Panc1 (cell line): ENCODE data around the gene RASSF7. TPM values are rescaled to one million over a fixed set of nuclear protein-coding genes. Genes with fewer than 3 reads are reported as not detected.

ENCODE experiments used
- ATAC-seq: fragments of 200-7000 bp; cut with Tn5 transposase; 2 replicates; pipeline ENCODE4 v1.9.1; 2020; ENCODE audit warnings: mild to moderate bottlenecking, moderate library complexity
- BruUV-seq: library from RNA; stranded (reverse); fragments of 400-500 nt; replicated peaks from 2 replicates; lab custom pipeline; 2021; lab: Mats Ljungman, UMichigan
- CTCF ChIA-PET: fragments of 300-600 bp; sonication (Branson Sonifier 250); formaldehyde crosslinking; loops from one replicate; lab custom pipeline; 2022; ENCODE audit warnings: antibody characterized with exemption; lab: Charles Lee
- POLR2A ChIA-PET: fragments of 300-600 bp; sonication (Branson Sonifier 250); formaldehyde crosslinking; loops from one replicate; lab custom pipeline; 2022; ENCODE audit warnings: antibody characterized with exemption; lab: Charles Lee
- DNase-seq: peaks from one replicate; pipeline ENCODE4 v3.0.0-alpha.2; 2010; ENCODE audit warnings: low read depth, low spot score
- H3K27ac ChIP-seq: 2 replicates; pipeline ENCODE4 v1.5.1; 2011; ENCODE audit warnings: mild to moderate bottlenecking, low read length, inconsistent platforms
- H3K27me3 ChIP-seq: fragments of 200-500 bp; sonication (Bioruptor generic); 2 replicates; pipeline ENCODE4 v1.6.0; 2014; ENCODE audit warnings: low read length, inconsistent platforms; ENCODE audit not compliant: control insufficient read depth, insufficient read depth
- H3K36me3 ChIP-seq: fragments of 200-500 bp; sonication (Bioruptor generic); 2 replicates; pipeline ENCODE4 v1.5.1; 2014; ENCODE audit warnings: inconsistent platforms, mild to moderate bottlenecking, low read length, moderate library complexity; ENCODE audit not compliant: control insufficient read depth, insufficient read depth
- H3K4me1 ChIP-seq: 2 replicates; pipeline ENCODE4 v1.5.1; 2011; ENCODE audit warnings: inconsistent platforms, mild to moderate bottlenecking, low read length, moderate library complexity; ENCODE audit not compliant: control insufficient read depth, insufficient read depth
- H3K4me3 ChIP-seq, 2 experiments: 2 replicates each; pipeline ENCODE4 v1.5.1; 2011 to 2012; ENCODE audit warnings: low read depth in 2 of 2, low read length in 2 of 2, mild to moderate bottlenecking in 2 of 2, inconsistent platforms in 1 of 2, moderate library complexity in 1 of 2
- H3K9me3 ChIP-seq: fragments of 200-500 bp; sonication (Bioruptor generic); 2 replicates; pipeline ENCODE4 v1.5.1; 2014; ENCODE audit warnings: low read depth, mild to moderate bottlenecking, inconsistent platforms, low read length, moderate library complexity; ENCODE audit not compliant: control insufficient read depth, insufficient read depth
- POLR2AphosphoS5 ChIP-seq: IDR thresholded peaks from 2 replicates; pipeline ENCODE4 v1.6.1; 2012; ENCODE audit warnings: mild to moderate bottlenecking, low read depth, low read length, moderate library complexity
- SIN3A ChIP-seq: IDR thresholded peaks from 2 replicates; pipeline ENCODE4 v1.6.1; 2012; ENCODE audit warnings: low read depth, mild to moderate bottlenecking, low read length, moderate library complexity, borderline replicate concordance; ENCODE audit not compliant: insufficient read depth
- TCF7L2 ChIP-seq: IDR thresholded peaks from 2 replicates; pipeline ENCODE4 v1.6.1; 2011; ENCODE audit warnings: mild to moderate bottlenecking, low read depth, low read length, inconsistent platforms
- in situ Hi-C: cut with HindIII; loops from 2 replicates; pipeline ENCODE4 v1.10.0; 2016; ENCODE audit warnings: low sequenced_read_pairs, low pct_unique_long_range_greater_than_20kb
- intact Hi-C: fragments of 100-400 bp; cut with micrococcal nuclease; formaldehyde crosslinking; loops from one replicate; pipeline ENCODE4 v1.10.0; 2022; ENCODE audit not compliant: unreplicated experiment
- total RNA-seq: library from RNA; stranded (reverse); gene quantifications from one replicate; pipeline ENCODE4 v1.2.1, GENCODE V29; 2021; ENCODE audit not compliant: unreplicated experiment
- TF ChIP-seq, protein P1 (sequence below), 2 experiments: IDR thresholded peaks; 2 replicates each; pipeline ENCODE4 v1.6.1; 2011 to 2012; ENCODE audit warnings: low read depth in 2 of 2, control low read depth in 1 of 2, low read length in 1 of 2, mild to moderate bottlenecking in 1 of 2, moderate library complexity in 1 of 2; ENCODE audit not compliant: insufficient read depth in 1 of 2
- TF ChIP-seq, protein P2 (sequence below): fragments of 450-650 bp; IDR thresholded peaks from 2 replicates; pipeline ENCODE4 v1.5.1; 2017; ENCODE audit warnings: mild to moderate bottlenecking

The RASSF7 gene
- total RNA-seq, 1 experiment from 2014 or later = 81.8 TPM

GRCh38 chr11:598005-598680 is 37.4 kb downstream of the RASSF7 start:
- DNase-seq (no peak), ATAC-seq (no peak)
- no peak overlapping the region for H3K27ac ChIP-seq
- TF ChIP-seq, protein P1, sequence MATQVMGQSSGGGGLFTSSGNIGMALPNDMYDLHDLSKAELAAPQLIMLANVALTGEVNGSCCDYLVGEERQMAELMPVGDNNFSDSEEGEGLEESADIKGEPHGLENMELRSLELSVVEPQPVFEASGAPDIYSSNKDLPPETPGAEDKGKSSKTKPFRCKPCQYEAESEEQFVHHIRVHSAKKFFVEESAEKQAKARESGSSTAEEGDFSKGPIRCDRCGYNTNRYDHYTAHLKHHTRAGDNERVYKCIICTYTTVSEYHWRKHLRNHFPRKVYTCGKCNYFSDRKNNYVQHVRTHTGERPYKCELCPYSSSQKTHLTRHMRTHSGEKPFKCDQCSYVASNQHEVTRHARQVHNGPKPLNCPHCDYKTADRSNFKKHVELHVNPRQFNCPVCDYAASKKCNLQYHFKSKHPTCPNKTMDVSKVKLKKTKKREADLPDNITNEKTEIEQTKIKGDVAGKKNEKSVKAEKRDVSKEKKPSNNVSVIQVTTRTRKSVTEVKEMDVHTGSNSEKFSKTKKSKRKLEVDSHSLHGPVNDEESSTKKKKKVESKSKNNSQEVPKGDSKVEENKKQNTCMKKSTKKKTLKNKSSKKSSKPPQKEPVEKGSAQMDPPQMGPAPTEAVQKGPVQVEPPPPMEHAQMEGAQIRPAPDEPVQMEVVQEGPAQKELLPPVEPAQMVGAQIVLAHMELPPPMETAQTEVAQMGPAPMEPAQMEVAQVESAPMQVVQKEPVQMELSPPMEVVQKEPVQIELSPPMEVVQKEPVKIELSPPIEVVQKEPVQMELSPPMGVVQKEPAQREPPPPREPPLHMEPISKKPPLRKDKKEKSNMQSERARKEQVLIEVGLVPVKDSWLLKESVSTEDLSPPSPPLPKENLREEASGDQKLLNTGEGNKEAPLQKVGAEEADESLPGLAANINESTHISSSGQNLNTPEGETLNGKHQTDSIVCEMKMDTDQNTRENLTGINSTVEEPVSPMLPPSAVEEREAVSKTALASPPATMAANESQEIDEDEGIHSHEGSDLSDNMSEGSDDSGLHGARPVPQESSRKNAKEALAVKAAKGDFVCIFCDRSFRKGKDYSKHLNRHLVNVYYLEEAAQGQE (IDR thresholded peaks at IDR 0.05; ENCODE audit: insufficient read depth in 1 of 2, low read depth in 2 of 2, low read length in 1 of 2) = no peak
- TF ChIP-seq, protein P2, sequence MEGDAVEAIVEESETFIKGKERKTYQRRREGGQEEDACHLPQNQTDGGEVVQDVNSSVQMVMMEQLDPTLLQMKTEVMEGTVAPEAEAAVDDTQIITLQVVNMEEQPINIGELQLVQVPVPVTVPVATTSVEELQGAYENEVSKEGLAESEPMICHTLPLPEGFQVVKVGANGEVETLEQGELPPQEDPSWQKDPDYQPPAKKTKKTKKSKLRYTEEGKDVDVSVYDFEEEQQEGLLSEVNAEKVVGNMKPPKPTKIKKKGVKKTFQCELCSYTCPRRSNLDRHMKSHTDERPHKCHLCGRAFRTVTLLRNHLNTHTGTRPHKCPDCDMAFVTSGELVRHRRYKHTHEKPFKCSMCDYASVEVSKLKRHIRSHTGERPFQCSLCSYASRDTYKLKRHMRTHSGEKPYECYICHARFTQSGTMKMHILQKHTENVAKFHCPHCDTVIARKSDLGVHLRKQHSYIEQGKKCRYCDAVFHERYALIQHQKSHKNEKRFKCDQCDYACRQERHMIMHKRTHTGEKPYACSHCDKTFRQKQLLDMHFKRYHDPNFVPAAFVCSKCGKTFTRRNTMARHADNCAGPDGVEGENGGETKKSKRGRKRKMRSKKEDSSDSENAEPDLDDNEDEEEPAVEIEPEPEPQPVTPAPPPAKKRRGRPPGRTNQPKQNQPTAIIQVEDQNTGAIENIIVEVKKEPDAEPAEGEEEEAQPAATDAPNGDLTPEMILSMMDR = no peak
- TF ChIP-seq POLR2AphosphoS5 = no peak
- no peak for TF ChIP-seq TCF7L2
- TF ChIP-seq SIN3A = no peak
- H3K36me3 ChIP-seq = peaks cover 8% of the 10 kb centered on the region; the same call in 1 of the 2 replicates
- H3K27me3 ChIP-seq = no peaks in the 10 kb centered on the region
- BruUV-seq = no TSS peak
- POLR2A ChIA-PET = no interaction called here
- H3K4me1 ChIP-seq = no peaks in the 10 kb centered on the region
- CTCF ChIA-PET = no interaction called here
- H3K4me3 ChIP-seq = no peak overlapping the region
- intact Hi-C loops (no loop called here), in situ Hi-C loops (no loop called here)
- no peaks in the 10 kb centered on the region for H3K9me3 ChIP-seq

- Histone ChIP-seq H3K4me1 (no peaks in the 10 kb centered on the region), H3K27ac (no peak overlapping the region), H3K27me3 (no peaks in the 10 kb centered on the region), H3K9me3 (no peaks in the 10 kb centered on the region), H3K4me3 (no peak overlapping the region), H3K36me3 (peaks cover 7% of the 10 kb centered on the region)
- ChIA-PET CTCF (interaction anchor here (0.6 kb wide), 1 partner anchor 123 kb away, joined by 3 read pairs; no protein-coding TSS in a partner anchor), POLR2A (no interaction called here)
- ATAC-seq (no peak), DNase-seq (no peak)
- in situ Hi-C loops = no loop called here
- no peak for TF ChIP-seq POLR2AphosphoS5
- TSS peak; percentile 61 for BruUV-seq
- intact Hi-C loops = no loop called here
Measured at GRCh38 chr11:601573-602245, 40.9 kb downstream of the RASSF7 start.

DNA sequence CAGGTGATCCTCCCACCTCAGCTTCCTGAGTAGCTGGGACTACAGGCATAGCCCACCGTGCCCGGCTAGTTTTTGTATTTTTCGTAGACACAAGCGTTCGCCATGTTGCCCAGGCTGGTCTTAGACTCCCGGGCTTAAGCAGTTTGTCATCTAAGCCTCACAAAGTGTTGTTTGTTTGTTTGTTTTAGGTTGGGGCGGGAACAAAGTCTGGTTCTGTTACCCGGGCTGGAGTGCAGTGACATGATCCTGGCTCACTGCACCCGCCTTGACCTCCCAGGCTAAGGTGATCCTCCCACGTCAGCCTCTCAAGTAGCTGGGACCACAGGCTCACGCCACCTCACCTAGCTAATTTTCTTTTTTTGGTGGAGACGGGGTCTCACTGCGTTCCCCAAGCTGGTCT is 42.4 kb downstream of the RASSF7 start:
- ATAC-seq (no peak), DNase-seq (no peak)
- Histone ChIP-seq H3K27ac (no peak overlapping the region), H3K4me1 (no peaks in the 10 kb centered on the region), H3K27me3 (no peaks in the 10 kb centered on the region), H3K4me3 (no peak overlapping the region), H3K9me3 (no peaks in the 10 kb centered on the region), H3K36me3 (peaks cover 13% of the 10 kb centered on the region)
- POLR2A ChIA-PET = no interaction called here
- CTCF ChIA-PET = interaction anchor here (0.7 kb wide), 1 partner anchor 73 kb away, joined by 3 read pairs; no protein-coding TSS in a partner anchor
- TF ChIP-seq, protein P1 (IDR thresholded peaks at IDR 0.05; ENCODE audit: insufficient read depth in 1 of 2, low read depth in 2 of 2, low read length in 1 of 2) = no peak
- TF ChIP-seq SIN3A = no peak
- TF ChIP-seq POLR2AphosphoS5 = no peak
- TF ChIP-seq, protein P2 = no peak
- TF ChIP-seq TCF7L2 = no peak
- intact Hi-C loops (no loop called here), in situ Hi-C loops (no loop called here)
- BruUV-seq = no TSS peak
